EL (cell line): ENCODE data around the gene PSMG4.

Source experiments
- DNase-seq: peaks from one replicate; pipeline ENCODE4 v3.0.0-alpha.2; 2016

The PSMG4 gene

DNA sequence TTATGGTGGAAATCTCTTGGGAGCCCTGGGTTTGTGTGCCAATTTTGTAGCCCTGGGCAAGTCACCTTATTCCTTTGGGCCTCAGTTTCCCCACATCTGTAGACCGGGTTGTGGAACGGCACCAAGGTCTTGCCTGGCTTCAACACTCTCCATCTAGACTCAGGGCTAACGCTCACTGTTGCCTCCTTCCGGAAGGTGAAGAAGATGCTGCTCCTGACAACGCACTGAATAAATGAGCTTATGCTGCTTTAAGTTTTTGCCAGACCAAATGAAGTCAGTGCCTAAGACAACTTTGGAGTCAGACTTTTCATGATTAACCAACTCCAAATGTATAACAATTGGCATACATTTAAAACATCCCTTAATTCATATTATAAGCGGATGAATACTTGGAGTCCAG lies 53.1 kb downstream of the PSMG4 start:
- no peak for DNase-seq

DNA sequence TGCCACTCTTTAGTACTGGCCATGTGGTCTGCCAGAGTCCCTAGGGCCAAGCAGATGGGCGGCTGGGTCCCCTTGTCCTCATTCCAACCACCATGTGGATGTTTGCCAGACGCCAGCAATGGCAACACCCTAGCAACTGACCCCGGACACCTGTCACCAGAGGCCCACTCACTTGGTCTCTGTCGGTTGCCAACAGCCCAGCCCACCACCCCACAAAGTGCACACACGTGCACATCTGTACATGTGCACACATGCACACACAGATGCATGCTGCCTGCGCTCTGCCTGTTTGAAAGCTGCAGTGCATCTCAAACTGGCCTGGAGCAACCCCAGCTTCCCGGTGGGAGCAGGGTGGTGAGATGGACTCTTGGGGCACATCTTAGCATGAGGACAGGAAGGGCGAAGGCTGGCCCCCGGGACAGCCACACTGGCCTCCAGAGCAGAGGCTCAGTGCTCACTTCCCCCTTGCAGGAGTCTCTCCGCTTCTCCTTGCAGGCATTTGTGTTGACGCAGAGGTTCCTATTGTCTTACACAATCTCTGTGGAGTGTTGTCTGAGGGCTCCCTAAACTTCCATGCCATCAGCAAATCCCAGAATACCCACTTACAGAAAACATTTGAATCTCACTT lies 54.0 kb downstream of the PSMG4 start:
- DNase-seq: no peak

DNA sequence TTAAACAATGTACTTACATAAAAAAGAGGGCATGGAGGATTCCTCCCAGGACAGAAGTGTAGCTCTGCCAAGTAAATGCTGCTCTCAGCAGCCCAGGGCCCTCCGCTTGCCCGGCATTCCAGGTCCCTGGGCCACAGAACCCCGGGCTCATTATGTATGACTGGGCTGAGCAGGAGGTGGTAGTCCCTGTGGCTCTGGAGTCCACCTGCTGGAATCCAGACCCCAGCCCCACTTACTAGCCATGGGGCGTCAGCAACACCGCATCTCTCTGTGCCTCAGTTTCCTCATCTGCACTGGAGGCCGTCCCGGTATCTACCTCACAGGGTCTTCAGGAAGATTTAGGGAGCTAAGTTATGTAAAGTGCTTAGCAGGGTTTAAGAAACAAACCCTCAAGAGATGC lies 55.4 kb downstream of the PSMG4 start:
- no peak for DNase-seq

DNA sequence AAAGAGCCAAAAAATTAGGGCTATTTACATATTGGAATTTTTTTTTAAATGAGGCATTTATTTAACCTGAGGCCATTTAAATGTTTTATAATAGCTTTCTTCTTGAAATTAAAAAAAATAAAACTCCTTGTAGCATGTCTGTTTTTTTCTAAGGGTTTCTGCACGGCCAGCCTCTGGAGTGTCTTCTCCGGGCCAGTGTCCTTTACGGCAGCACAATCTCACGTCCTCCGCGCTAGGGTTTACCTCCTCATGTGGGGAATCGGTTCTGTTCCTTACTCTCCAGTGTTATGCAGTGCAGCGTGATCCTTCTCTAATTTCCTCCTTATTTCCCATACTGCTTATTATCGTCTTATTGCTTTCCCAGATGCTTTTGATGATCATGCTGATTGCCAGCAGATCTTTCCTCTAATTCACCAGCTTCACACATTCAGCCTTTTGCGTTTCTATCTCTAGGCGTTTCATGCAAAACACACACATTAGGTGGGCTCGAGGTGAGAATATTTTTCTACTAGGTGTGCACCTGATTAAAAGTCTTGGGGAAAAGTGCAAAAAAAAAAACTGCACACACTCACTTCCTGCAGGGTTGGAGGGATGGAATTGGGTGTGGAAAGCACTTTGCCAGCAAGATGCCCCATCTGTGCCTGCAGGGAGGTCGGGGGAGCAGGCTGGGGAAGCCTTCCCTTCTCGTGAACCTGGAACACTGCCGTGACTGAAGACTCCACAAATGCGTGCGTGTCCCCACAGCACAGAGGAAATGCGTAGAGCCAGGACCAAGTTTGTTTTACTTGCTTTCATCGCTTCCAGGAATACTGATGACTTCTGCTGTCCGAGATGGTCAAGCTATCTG lies 56.1 kb downstream of the PSMG4 start:
- no peak for DNase-seq

- no peak for DNase-seq
Measured at GRCh38 chr6:3315841-3316240, 57.1 kb downstream of the PSMG4 start.

- no peak for DNase-seq
Measured at GRCh38 chr6:3316331-3316730, 57.6 kb downstream of the PSMG4 start.

GRCh38 chr6:3316818-3317217 lies 58.1 kb downstream of the PSMG4 start:
- DNase-seq: no peak
